ENCODE data around the gene PABPC4L. TPM values are rescaled to one million over a fixed set of nuclear protein-coding genes. Genes with fewer than 3 reads are reported as not detected.
"Not testable (repeated sequence)": the region's sequence is repeated elsewhere in the genome, so short reads cannot be mapped to it uniquely, and the experiment has no call there.

Gene PABPC4L
- total RNA-seq, 2 donors from 2014 or later = 0.67 to 1.3 TPM

- H3K27ac ChIP-seq = no peak overlapping the region
- no peaks in the 10 kb centered on the region for H3K9me3 ChIP-seq
- no peaks in the 10 kb centered on the region for H3K36me3 ChIP-seq
- no peaks in the 10 kb centered on the region for H3K27me3 ChIP-seq
- no peak for DNase-seq (ENCODE audit: low spot score)
- no peak overlapping the region for H3K4me3 ChIP-seq
- no peak for TF ChIP-seq CTCF (IDR thresholded peaks at IDR 0.05)
- H3K4me1 ChIP-seq = no peaks in the 10 kb centered on the region
These were observed 14.2 kb upstream of the PABPC4L start for GRCh38 chr4:134215620-134216344.

GRCh38 chr4:134207955-134208354, 6.4 kb upstream of the PABPC4L start:
- not testable (repeated sequence) for H3K27ac ChIP-seq; DNase-seq (ENCODE audit: low spot score); H3K36me3 ChIP-seq; H3K4me3 ChIP-seq; H3K9me3 ChIP-seq; H3K27me3 ChIP-seq; H3K4me1 ChIP-seq

GRCh38 chr4:134202166-134202956, 772 bp upstream of the PABPC4L start:
- Histone ChIP-seq H3K4me3 (peak overlapping the region in 1 of 2 donors; percentile 56), H3K27ac (peak overlapping the region in 1 of 2 donors; percentile 65), H3K9me3 (no peaks in the 10 kb centered on the region), H3K36me3 (no peaks in the 10 kb centered on the region), H3K4me1 (peaks cover 0 to 8% of the 10 kb centered on the region in 2 donors), H3K27me3 (no peaks in the 10 kb centered on the region)
- no peak for DNase-seq (ENCODE audit: low spot score)
- TF ChIP-seq CTCF (IDR thresholded peaks at IDR 0.05) = no peak

- Histone ChIP-seq H3K27me3 (no peaks in the 10 kb centered on the region), H3K36me3 (no peaks in the 10 kb centered on the region), H3K4me1 (peaks cover 0 to 8% of the 10 kb centered on the region in 2 donors), H3K27ac (peak overlapping the region; percentile 65 to 79), H3K4me3 (peak overlapping the region; percentile 54 to 56), H3K9me3 (no peaks in the 10 kb centered on the region)
- no peak for TF ChIP-seq CTCF (IDR thresholded peaks at IDR 0.05)
- DNase-seq (ENCODE audit: low spot score) = no peak
These were observed 776 bp downstream of the PABPC4L start for GRCh38 chr4:134200811-134201215.

GRCh38 chr4:134189949-134190348, 11.6 kb downstream of the PABPC4L start:
- no peaks in the 10 kb centered on the region for H3K27me3 ChIP-seq
- H3K9me3 ChIP-seq = peaks cover 0 to 7% of the 10 kb centered on the region in 2 donors
- DNase-seq (ENCODE audit: low spot score) = no peak
- H3K4me1 ChIP-seq = no peaks in the 10 kb centered on the region
- no peak for TF ChIP-seq CTCF (IDR thresholded peaks at IDR 0.05)
- H3K36me3 ChIP-seq = no peaks in the 10 kb centered on the region
- no peak overlapping the region for H3K27ac ChIP-seq
- H3K4me3 ChIP-seq = no peak overlapping the region

GRCh38 chr4:134189480-134189879, 12.1 kb downstream of the PABPC4L start:
- H3K27ac ChIP-seq = no peak overlapping the region
- no peak overlapping the region for H3K4me3 ChIP-seq
- H3K9me3 ChIP-seq = peaks cover 0 to 7% of the 10 kb centered on the region in 2 donors
- H3K27me3 ChIP-seq = no peaks in the 10 kb centered on the region
- no peaks in the 10 kb centered on the region for H3K36me3 ChIP-seq
- no peak for DNase-seq (ENCODE audit: low spot score)
- no peaks in the 10 kb centered on the region for H3K4me1 ChIP-seq
- no peak for TF ChIP-seq CTCF (IDR thresholded peaks at IDR 0.05)
